Measurements from ENCODE around the gene TIMM17A. TPM values are rescaled to one million over a fixed set of nuclear protein-coding genes. Genes with fewer than 3 reads are reported as not detected.

Gene TIMM17A
- total RNA-seq (2014; rRNA removed; shearing (Covaris generic); ENCODE audit: low replicate concordance), result 97.0 and 105 TPM in 2 replicates

DNA sequence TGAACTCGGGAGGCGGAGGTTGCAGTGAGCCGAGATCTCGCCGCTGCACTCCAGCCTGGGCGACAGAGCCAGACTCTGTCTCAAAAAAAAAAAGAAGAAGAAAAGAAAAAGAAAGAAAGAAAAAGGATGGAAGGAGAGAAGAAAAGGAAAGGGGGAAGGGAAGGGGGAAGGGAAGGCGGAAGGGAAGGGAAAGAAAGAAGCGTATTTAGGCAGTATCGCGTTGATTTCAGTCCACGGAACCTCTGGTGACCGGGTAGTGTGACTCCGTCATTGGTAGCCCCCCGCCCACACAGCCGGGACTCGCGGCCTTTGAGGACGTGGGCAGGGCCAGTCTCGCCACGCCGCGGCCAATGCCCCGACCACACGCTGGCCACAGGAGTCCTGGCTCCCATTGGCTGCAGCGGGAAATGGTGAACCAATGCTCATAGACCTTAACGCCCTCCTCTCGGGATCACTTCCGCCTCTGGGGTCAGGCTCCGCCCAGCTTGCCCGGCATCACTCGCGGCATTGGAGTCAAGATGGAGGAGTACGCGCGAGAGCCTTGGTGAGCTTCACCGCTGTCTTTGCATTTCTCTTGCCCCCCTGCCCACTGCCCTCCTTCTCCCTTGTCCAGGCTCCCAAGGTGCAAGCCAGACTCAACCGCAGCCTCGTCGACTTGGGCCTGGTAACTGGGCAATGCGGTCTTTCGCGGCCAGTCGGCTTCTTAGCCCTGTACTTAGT lies at the start of gene TIMM17A:
TSS of gene TIMM17A (plus strand) at position 495 of the 720 bp plus-strand sequence. CDS start at position 519, 24 bp downstream.
- Histone ChIP-seq H3K27me3 (no peaks in the 10 kb centered on the region), H3K36me3 (peaks cover 40% of the 10 kb centered on the region), H3K4me3 (peak within 1 kb of the TSS; percentile 97), H3K9me3 (no peaks in the 10 kb centered on the region)
- DNase-seq, result peak; percentile 100

DNA sequence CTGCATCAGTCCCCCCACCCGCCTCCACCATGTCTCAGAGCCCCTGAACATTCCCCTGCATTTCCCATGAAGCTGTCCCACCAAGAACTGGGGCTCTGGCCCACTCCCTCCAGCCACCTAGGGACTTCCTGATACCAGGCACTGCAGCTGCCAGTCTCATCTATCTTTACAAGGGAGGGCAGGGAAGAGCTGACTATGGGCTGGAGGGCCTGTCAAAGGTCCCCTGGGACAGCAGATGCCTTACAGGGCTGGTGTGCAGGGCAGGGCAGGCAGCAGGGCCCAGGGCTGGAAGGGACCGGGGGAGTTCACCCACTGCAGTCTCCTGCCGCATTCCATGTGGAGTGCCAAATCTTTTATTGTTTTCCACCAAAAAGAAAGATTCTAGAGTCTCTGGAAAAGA lies 49.0 kb upstream of the TIMM17A start:
- DNase-seq, result no peak
- Histone ChIP-seq H3K36me3 (no peaks in the 10 kb centered on the region), H3K27me3 (no peaks in the 10 kb centered on the region), H3K9me3 (no peaks in the 10 kb centered on the region), H3K4me3 (no peak overlapping the region)

DNA sequence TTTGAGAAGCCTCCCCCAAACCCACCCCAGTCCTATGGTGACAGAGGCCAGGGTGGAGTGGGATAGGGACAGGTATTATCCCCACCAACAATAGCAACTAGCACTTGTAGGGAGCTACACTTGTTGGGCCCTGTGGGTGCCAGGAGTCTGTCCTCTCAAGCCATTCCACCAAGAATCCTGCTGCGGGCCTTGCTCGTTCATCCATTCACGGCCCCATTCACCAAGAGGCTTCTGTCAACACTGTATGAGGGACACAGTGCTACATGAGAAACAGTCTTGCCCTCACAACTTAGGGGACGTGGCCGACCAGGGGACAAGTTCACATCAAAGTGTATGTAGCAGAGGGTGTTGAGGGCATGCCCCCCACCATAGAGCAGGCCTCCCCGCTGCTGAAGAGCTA lies 47.7 kb upstream of the TIMM17A start:
- H3K4me3 ChIP-seq, result no peak overlapping the region
- H3K27me3 ChIP-seq, result no peaks in the 10 kb centered on the region
- H3K36me3 ChIP-seq, result no peaks in the 10 kb centered on the region
- no peak for DNase-seq
- no peaks in the 10 kb centered on the region for H3K9me3 ChIP-seq

DNA sequence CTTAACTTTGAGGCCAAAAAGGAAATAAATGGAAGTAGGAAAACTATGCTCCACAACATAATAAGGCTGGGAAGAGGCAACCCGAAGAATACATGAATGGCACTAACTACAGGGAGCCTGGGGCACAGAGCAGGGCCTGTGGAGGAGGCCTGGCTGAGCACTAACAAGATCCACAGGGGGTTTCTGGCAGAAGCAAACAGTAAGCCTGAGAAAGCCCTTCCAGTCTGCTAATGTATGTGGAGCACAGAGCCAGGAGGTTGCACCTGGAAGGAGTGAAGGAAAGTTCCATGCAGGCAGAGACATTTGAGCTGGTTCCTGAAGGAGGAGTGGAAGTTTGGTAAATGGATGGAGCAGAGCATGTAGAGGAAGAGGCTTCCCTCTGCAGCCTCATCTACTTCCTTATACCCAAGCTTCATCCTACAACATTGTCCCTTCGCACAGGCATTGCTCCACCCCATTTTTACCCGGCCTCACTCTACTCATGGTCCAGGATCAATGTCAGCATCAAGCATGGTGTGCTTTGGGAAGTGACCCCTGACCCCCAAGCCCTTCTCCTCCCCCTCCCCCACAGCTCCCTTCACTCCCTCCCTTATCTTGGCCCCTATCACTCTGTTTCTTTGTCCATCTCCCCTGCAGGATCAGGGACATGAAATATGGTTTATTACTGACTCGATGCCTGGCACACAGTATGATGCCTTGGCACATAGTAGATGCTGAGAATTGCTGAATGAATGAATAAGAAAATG lies 43.3 kb upstream of the TIMM17A start:
- DNase-seq, result no peak
- Histone ChIP-seq H3K9me3 (no peaks in the 10 kb centered on the region), H3K4me3 (no peak overlapping the region), H3K27me3 (no peaks in the 10 kb centered on the region), H3K36me3 (no peaks in the 10 kb centered on the region)

DNA sequence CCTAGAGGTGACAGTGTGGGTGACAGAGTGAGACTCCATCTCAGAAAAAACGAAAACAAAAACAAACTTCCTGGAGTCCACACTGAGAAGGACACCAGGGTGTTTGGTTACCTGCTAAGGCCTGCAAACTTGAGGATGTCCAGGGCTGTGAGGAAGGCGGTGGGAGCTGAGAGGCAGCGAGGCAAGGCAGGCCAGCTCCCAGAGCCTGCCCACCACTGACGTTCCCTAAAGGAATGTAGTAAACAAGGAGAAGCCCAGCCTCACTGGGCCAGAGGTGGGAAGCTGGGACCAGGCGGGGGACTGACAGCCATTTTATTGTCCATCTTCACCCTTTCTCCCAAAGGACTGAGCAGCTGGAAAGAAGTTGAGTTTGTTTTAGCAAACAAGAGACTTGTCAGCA lies 42.5 kb upstream of the TIMM17A start:
- Histone ChIP-seq H3K27me3 (no peaks in the 10 kb centered on the region), H3K9me3 (no peaks in the 10 kb centered on the region), H3K4me3 (no peak overlapping the region), H3K36me3 (no peaks in the 10 kb centered on the region)
- DNase-seq, result no peak

DNA sequence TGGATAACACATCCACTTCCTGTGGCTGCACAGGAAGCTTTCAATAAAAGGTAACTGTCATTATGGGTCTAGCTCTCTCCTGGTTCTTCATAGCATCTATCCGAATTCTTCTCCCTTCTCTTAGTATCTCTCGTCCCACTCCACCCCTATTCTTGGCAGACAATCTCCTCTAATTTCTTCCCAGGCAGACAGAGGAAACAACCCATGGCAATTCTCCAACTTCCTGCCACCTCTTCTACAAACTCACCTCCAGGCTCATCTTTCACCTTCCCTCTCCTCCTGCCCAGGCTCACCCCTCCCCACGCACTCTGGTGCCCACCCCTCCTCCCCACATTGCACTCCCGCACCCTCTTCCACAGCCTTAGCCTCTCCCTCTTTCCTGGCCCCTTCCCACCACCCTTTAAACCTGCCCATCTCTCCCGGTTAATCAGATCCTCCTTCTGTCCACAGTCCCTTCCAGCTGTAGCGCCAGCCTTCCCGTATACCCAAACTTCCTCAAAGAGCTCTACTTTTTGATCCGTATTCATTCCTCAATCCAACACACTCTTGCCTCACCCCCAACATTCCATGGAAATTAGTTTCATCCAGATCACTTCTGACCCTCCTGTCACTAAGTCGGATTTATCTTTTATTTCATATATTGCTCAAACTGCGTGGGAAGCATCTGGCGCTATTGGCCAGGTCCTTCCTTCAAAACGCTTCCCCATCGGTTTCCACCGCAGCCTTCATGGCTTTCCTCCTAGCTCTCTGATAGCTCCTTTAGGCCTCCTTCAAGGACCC lies 40.7 kb upstream of the TIMM17A start:
- DNase-seq, result no peak
- no peaks in the 10 kb centered on the region for H3K27me3 ChIP-seq
- no peak overlapping the region for H3K4me3 ChIP-seq
- no peaks in the 10 kb centered on the region for H3K36me3 ChIP-seq
- no peaks in the 10 kb centered on the region for H3K9me3 ChIP-seq

DNA sequence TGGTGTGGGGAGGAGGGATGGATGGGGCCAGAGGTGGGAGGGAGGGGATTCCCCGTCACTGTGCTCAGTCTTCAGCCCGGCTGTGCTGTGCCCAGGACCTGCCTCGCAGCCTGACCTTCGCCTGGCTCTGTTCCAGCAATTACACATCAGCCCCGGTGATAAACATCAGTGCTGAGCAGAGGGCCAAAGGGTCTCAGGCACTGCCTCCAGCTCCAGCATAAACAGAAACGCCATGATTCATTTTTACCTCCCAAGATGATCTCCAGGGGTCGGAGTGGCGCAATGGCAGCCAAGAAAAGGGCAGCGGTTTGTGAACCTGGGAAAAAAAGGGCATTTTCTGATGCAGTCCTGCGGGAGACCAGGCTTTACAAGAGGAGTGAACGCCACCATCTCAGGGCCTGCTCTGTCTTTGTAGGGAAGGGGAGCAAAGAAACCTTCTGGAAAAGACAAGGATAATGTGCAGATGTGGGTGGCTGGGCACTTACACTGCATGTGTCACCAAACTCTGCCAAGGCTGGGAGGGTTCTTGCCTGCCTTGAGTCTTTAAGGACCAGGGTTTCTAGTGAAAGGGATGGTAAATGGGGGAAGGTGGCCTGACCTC lies 38.6 kb upstream of the TIMM17A start:
- peak; percentile 97 for DNase-seq
- Histone ChIP-seq H3K9me3 (no peaks in the 10 kb centered on the region), H3K27me3 (no peaks in the 10 kb centered on the region), H3K4me3 (no peak overlapping the region), H3K36me3 (no peaks in the 10 kb centered on the region)

DNA sequence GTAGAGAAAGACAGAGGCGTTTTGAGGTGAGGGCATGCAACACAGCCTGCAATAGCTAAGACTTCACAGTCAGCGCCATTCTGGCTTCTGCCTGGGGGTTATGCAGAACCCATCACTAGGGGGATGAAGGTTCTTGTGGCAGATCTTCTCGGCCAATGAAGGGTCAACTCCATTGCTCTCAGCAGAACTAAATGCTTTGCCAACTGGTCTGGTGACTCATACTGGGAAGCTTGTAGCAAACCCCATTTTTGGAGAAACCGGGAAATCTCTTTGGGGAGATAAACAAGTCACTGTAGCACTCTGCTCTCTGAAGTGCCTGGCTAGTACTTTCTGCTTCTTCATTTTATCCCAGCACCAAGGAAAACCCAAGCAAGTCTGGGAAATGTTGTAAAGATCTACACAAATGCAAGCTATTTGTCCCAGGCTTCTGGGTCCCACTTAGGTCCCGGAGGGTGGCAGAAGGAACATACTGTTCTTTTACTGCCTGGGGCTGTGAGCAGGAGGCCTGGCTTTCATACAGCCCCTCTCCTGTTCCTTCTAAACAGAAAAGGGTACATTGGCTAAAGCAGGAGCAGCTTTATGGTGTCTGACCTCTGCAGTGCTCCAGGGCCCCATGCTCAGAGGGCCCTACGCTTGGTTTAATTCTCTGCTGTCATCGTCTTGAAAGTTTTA lies 37.8 kb upstream of the TIMM17A start:
- H3K4me3 ChIP-seq, result no peak overlapping the region
- no peaks in the 10 kb centered on the region for H3K27me3 ChIP-seq
- no peaks in the 10 kb centered on the region for H3K9me3 ChIP-seq
- H3K36me3 ChIP-seq, result no peaks in the 10 kb centered on the region
- peak; percentile 79 for DNase-seq

DNA sequence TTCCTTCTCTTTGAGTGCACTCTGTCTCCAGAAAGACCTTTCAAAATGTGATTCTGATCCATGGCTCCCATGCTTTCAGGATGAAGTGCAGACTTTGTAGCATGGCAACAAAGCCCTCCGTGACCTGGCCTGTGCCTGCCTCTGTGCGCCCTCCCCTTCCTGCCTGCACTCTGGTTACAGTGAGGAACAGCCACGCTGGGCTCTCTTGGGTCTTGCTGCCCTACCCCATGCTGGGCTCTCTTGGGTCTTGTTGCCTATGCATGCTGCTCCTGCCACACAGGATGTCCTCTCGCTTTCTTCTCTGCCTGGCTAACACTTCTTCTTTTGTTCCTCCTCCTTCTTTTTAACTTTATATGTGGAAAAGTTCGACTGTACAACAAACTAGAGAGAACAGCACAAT lies 37.0 kb upstream of the TIMM17A start:
- Histone ChIP-seq H3K9me3 (no peaks in the 10 kb centered on the region), H3K36me3 (no peaks in the 10 kb centered on the region), H3K27me3 (no peaks in the 10 kb centered on the region), H3K4me3 (no peak overlapping the region)
- DNase-seq, result no peak

DNA sequence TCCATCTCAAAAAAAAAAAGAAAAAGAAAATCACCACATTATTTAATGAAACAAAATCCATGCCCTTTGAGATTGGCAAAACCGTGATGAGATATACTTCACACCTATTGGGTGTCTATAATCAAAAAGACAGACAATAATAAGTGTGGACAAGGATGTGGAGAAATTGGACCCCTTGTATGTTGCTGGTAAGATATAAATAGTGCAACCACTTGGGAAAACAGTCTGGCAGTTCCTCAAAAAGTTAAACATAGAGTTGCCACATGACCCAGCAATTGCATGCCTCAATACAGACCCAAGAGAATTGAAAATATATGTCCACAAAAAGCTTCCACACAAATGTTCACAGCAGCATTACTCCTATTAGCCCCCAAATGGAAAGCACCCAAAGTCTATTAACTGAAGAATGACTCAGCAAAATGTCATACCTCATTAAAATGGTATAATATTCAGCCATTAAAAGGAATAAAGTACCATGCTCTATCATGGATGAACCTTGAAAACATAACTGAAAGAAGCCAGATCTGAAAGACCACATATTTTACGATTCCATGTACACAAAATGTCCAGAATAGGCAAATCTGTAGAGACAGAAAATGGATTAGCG lies 33.2 kb upstream of the TIMM17A start:
- Histone ChIP-seq H3K27me3 (no peaks in the 10 kb centered on the region), H3K4me3 (no peak overlapping the region), H3K36me3 (no peaks in the 10 kb centered on the region), H3K9me3 (no peaks in the 10 kb centered on the region)
- DNase-seq, result no peak

DNA sequence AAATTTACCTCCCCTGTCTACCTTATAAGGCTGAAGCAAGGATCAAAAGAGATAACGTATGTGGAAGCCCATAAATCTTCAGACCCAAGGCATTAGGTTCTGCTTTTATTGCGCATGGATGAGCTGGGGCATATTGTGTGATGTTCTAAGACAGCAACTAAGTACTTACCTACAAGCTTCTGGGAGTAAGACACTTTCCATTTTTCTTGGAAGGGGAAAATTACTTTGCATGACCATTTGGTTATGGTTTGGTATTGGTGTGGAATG lies 30.1 kb upstream of the TIMM17A start:
- no peaks in the 10 kb centered on the region for H3K27me3 ChIP-seq
- DNase-seq, result no peak

DNA sequence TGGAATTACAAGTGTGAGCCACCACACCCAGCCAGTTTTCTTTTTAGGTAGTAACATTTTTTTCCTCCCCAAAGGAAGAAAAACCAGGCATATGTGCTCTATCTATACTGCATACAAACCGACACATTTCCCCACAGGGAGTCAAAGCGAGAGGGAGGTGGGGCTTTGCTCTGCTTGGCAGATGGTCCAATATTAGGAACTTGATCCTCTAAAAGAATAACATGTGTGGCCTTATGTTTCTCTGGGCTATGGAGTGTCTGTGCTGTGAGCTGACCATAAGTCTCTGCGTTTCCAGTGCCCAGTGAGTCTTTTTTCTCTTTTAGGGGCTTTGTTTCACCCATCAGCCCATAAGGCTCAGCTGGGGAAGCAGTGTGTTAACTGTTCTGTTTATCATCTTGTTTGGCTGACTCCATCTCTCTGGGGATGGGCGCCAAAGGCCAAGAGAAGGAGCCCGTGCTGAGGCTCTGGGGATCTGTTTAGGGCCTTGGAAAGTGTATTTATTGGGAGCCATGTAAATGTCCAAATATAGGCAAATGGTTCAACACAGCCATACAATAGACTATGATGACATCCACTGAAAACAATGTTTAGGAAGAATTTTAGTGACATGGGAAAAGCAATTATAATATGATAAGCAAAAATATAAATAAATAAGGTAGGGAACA lies 29.2 kb upstream of the TIMM17A start:
- Histone ChIP-seq H3K27me3 (no peaks in the 10 kb centered on the region), H3K4me3 (no peak overlapping the region), H3K9me3 (no peaks in the 10 kb centered on the region), H3K36me3 (no peaks in the 10 kb centered on the region)
- DNase-seq, result no peak

More for the DNA sequence above, 30.1 kb upstream of the TIMM17A start:
- Histone ChIP-seq H3K4me3 (no peak overlapping the region), H3K9me3 (no peaks in the 10 kb centered on the region), H3K36me3 (no peaks in the 10 kb centered on the region)

DNA sequence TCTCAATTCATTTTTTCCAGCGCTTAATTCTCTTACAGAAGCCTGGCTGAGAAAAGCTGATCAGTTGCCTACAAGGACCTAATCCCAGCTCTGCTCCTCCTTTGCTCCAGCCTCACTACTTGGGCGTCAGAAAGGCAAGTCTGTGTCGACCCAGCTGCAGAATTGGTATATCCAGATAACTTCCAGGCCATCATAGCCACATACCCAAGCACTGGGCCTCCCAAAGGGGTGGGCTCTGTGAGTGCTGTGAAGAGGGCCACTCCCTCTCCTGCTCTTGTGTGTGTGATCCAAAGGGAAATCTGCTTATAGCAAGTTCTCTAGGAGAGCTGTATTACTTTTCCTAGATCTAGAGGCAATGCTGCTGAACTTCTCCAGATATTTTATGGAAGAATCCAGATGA lies 27.0 kb upstream of the TIMM17A start:
- H3K9me3 ChIP-seq, result no peaks in the 10 kb centered on the region
- H3K27me3 ChIP-seq, result no peaks in the 10 kb centered on the region
- no peak overlapping the region for H3K4me3 ChIP-seq
- no peaks in the 10 kb centered on the region for H3K36me3 ChIP-seq
- no peak for DNase-seq

DNA sequence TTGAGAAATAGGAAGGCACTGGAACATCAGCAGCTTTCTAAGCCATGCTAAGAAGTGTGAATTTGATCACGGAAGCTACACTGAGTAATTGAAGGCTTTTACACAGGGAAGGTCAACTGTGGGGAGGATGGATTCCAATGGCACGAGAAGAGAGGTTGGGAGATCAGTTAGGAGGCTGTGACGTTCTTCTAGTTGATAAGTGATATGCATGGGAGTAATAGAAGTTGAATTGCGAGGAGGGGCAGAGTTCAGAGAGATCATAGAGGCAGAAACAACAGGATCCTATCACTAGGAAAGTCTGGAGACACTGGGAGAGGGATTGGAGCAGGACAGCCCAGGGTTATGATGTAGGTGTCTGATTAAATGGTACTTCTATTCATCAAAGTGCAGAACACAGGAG lies 25.2 kb upstream of the TIMM17A start:
- H3K36me3 ChIP-seq, result no peaks in the 10 kb centered on the region
- no peak for DNase-seq
- no peaks in the 10 kb centered on the region for H3K9me3 ChIP-seq
- no peaks in the 10 kb centered on the region for H3K27me3 ChIP-seq
- H3K4me3 ChIP-seq, result no peak overlapping the region

DNA sequence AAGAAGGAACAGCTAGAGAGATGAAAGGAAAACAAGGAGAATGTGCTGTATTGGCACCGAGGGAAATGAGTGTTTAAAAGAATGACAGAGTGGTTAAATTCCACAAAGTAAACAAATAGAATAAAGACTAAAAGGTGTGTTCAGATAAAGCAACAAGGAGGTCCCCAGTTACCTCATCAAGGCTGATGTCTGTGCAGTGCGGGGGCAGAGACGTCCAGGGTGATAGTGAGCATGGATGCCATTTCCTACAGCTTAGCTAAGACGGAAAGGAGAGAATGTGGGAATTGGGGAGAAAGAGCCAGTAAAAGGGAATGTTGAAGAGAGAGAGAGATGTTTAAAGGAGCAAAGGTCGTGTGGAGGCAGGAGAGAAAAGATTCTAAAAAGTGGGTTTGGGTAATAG lies 24.5 kb upstream of the TIMM17A start:
- Histone ChIP-seq H3K9me3 (no peaks in the 10 kb centered on the region), H3K27me3 (no peaks in the 10 kb centered on the region), H3K36me3 (no peaks in the 10 kb centered on the region), H3K4me3 (no peak overlapping the region)
- DNase-seq, result no peak

Data from MG63 (cell line).